Measurements from ENCODE around the gene GHDC. TPM values are rescaled to one million over a fixed set of nuclear protein-coding genes. Genes with fewer than 3 reads are reported as not detected.

GHDC gene
- polyA plus RNA-seq, 1 donor (not counting 4 experiments of a cell fraction or from before 2014, with no cell fraction given) = 2.7 TPM

GRCh38 chr17:42233156-42233555 is 38.9 kb upstream of the GHDC start:
- no peak for TF ChIP-seq EZH2 (IDR thresholded peaks at IDR 0.05; ENCODE audit: low read length)
- TF ChIP-seq, protein P1, sequence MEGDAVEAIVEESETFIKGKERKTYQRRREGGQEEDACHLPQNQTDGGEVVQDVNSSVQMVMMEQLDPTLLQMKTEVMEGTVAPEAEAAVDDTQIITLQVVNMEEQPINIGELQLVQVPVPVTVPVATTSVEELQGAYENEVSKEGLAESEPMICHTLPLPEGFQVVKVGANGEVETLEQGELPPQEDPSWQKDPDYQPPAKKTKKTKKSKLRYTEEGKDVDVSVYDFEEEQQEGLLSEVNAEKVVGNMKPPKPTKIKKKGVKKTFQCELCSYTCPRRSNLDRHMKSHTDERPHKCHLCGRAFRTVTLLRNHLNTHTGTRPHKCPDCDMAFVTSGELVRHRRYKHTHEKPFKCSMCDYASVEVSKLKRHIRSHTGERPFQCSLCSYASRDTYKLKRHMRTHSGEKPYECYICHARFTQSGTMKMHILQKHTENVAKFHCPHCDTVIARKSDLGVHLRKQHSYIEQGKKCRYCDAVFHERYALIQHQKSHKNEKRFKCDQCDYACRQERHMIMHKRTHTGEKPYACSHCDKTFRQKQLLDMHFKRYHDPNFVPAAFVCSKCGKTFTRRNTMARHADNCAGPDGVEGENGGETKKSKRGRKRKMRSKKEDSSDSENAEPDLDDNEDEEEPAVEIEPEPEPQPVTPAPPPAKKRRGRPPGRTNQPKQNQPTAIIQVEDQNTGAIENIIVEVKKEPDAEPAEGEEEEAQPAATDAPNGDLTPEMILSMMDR (optimal IDR thresholded peaks at IDR 0.05 in 1 of 3, IDR thresholded peaks at IDR 0.05 in 1 of 3, conservative IDR thresholded peaks at IDR 0.05 in 1 of 3; ENCODE audit: extremely low read depth in 1 of 3, insufficient read depth in 2 of 3, low read length in 3 of 3) = no peak
- DNase-seq (ENCODE audit: low read depth, low spot score) = no peak
- H3K9me1 ChIP-seq (ENCODE audit: control insufficient read depth, extremely low read depth, insufficient read depth, low read length) = no peaks in the 10 kb centered on the region
- FAIRE-seq = no peak
- no peak overlapping the region for H3K27ac ChIP-seq (ENCODE audit: control insufficient read depth, insufficient read depth, low read length)
- no peaks in the 10 kb centered on the region for H4K20me1 ChIP-seq (ENCODE audit: control insufficient read depth, extremely low read depth, insufficient read depth, low read length)
- dilution Hi-C loops (cut with MboI; ENCODE audit: extremely low pct_ligation_motif_present, low sequenced_read_pairs) = no loop called here
- no peaks in the 10 kb centered on the region for H3K79me2 ChIP-seq (ENCODE audit: control insufficient read depth, insufficient read depth, low read length)
- no peak overlapping the region for H3K4me3 ChIP-seq (ENCODE audit: control insufficient read depth in 2 of 3, extremely low read depth in 1 of 3, insufficient read depth in 2 of 3, low read depth in 1 of 3, low read length in 3 of 3)
- H3K9me3 ChIP-seq (ENCODE audit: control insufficient read depth, low read depth, low read length) = no peaks in the 10 kb centered on the region
- H3K4me1 ChIP-seq (ENCODE audit: control insufficient read depth, extremely low read depth, insufficient read depth, low read length) = no peaks in the 10 kb centered on the region
- H3K4me2 ChIP-seq (ENCODE audit: control insufficient read depth, extremely low read depth, insufficient read depth, low read depth, low read length) = no peak overlapping the region
- no peaks in the 10 kb centered on the region for H3K27me3 ChIP-seq (ENCODE audit: control insufficient read depth, extremely low read depth, insufficient read depth, low read length)
- H3K36me3 ChIP-seq (ENCODE audit: control insufficient read depth in 2 of 2, extremely low read depth in 1 of 2, insufficient read depth in 2 of 2, low read length in 2 of 2) = no peaks in the 10 kb centered on the region
- H2AFZ ChIP-seq (ENCODE audit: control insufficient read depth, low read length) = no peak overlapping the region
- H3K9ac ChIP-seq (ENCODE audit: control insufficient read depth, extremely low read depth, insufficient read depth, low read length) = no peak overlapping the region

- no peak overlapping the region for H3K9ac ChIP-seq (ENCODE audit: control insufficient read depth, extremely low read depth, insufficient read depth, low read length)
- no peak overlapping the region for H3K27ac ChIP-seq (ENCODE audit: control insufficient read depth, insufficient read depth, low read length)
- H3K9me3 ChIP-seq (ENCODE audit: control insufficient read depth, low read depth, low read length) = no peaks in the 10 kb centered on the region
- peaks cover 0 to 2% of the 10 kb centered on the region in 2 experiments for H3K36me3 ChIP-seq (ENCODE audit: control insufficient read depth in 2 of 2, extremely low read depth in 1 of 2, insufficient read depth in 2 of 2, low read length in 2 of 2)
- no peak overlapping the region for H3K4me3 ChIP-seq (ENCODE audit: control insufficient read depth in 2 of 3, extremely low read depth in 1 of 3, insufficient read depth in 2 of 3, low read depth in 1 of 3, low read length in 3 of 3)
- dilution Hi-C loops (cut with MboI; ENCODE audit: extremely low pct_ligation_motif_present, low sequenced_read_pairs) = no loop called here
- FAIRE-seq (no peak), DNase-seq (ENCODE audit: low read depth, low spot score) (no peak)
- no peaks in the 10 kb centered on the region for H3K9me1 ChIP-seq (ENCODE audit: control insufficient read depth, extremely low read depth, insufficient read depth, low read length)
- H3K4me2 ChIP-seq (ENCODE audit: control insufficient read depth, extremely low read depth, insufficient read depth, low read depth, low read length) = no peak overlapping the region
- no peak for TF ChIP-seq EZH2 (IDR thresholded peaks at IDR 0.05; ENCODE audit: low read length)
- TF ChIP-seq, protein P1 (optimal IDR thresholded peaks at IDR 0.05 in 1 of 3, IDR thresholded peaks at IDR 0.05 in 1 of 3, conservative IDR thresholded peaks at IDR 0.05 in 1 of 3; ENCODE audit: extremely low read depth in 1 of 3, insufficient read depth in 2 of 3, low read length in 3 of 3) = no peak
- H4K20me1 ChIP-seq (ENCODE audit: control insufficient read depth, extremely low read depth, insufficient read depth, low read length) = no peaks in the 10 kb centered on the region
- H2AFZ ChIP-seq (ENCODE audit: control insufficient read depth, low read length) = no peak overlapping the region
- no peaks in the 10 kb centered on the region for H3K4me1 ChIP-seq (ENCODE audit: control insufficient read depth, extremely low read depth, insufficient read depth, low read length)
- H3K27me3 ChIP-seq (ENCODE audit: control insufficient read depth, extremely low read depth, insufficient read depth, low read length) = no peaks in the 10 kb centered on the region
- no peaks in the 10 kb centered on the region for H3K79me2 ChIP-seq (ENCODE audit: control insufficient read depth, insufficient read depth, low read length)
Observed at GRCh38 chr17:42230225-42230624, 35.9 kb upstream of the GHDC start.
